ENCODE data around the gene ESYT1.

DNA sequence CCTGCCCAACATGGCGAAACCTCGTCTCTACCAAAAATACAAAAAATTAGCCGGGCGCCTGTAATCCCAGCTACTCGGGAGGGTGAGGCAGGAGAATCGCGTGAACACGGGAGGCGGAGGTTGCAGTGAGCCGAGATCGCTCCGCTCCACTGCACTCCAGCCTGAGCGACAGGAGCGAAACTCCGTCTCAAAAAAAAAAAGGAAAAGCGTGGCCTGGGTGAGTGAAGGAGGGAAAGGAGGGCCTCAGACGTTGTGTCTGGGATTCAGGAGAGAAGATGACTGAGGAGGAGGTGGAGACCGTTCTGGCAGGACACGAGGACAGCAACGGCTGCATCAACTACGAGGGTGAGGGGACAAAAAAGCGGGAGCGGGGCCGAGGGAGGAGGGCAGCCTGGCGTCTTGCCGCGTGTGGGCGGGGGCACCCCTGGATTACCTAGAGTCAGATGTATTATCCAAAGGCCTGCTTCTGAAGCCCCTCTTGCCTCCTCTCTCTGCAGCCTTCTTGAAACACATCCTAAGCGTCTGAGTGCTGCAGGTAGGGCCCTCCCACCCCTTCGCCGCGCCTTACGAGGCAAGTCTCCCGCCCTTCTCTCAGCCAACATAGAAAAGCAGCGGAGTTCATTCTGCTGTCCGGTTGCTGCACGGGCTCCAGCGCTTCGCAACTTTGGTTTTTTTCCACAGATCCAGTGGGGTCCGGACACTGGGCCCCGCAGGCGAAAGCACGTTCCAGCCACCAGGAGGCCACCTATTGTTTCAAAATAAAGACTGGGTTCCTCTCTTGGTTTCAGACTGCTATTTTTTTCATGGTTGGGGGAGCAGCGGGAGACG, 29.3 kb downstream of the ESYT1 start:
- TF ChIP-seq, protein P1, sequence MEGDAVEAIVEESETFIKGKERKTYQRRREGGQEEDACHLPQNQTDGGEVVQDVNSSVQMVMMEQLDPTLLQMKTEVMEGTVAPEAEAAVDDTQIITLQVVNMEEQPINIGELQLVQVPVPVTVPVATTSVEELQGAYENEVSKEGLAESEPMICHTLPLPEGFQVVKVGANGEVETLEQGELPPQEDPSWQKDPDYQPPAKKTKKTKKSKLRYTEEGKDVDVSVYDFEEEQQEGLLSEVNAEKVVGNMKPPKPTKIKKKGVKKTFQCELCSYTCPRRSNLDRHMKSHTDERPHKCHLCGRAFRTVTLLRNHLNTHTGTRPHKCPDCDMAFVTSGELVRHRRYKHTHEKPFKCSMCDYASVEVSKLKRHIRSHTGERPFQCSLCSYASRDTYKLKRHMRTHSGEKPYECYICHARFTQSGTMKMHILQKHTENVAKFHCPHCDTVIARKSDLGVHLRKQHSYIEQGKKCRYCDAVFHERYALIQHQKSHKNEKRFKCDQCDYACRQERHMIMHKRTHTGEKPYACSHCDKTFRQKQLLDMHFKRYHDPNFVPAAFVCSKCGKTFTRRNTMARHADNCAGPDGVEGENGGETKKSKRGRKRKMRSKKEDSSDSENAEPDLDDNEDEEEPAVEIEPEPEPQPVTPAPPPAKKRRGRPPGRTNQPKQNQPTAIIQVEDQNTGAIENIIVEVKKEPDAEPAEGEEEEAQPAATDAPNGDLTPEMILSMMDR (conservative IDR thresholded peaks at IDR 0.05; ENCODE audit: low read length) = peak; percentile 72
- no peak for TF ChIP-seq EZH2phosphoT487 (IDR thresholded peaks at IDR 0.05; ENCODE audit: borderline replicate concordance, low read depth, low read length)
